Measurements from ENCODE around the gene KRT31. TPM values are rescaled to one million over a fixed set of nuclear protein-coding genes. Genes with fewer than 3 reads are reported as not detected.
A peak's percentile ranks its signal among the peaks of the same experiment; 100 is the strongest.

Gene KRT31
- total and polyA plus RNA-seq, 2 of the 4 experiments (the other 2 are of a cell fraction): 0.05 TPM; not detected in 1

DNA sequence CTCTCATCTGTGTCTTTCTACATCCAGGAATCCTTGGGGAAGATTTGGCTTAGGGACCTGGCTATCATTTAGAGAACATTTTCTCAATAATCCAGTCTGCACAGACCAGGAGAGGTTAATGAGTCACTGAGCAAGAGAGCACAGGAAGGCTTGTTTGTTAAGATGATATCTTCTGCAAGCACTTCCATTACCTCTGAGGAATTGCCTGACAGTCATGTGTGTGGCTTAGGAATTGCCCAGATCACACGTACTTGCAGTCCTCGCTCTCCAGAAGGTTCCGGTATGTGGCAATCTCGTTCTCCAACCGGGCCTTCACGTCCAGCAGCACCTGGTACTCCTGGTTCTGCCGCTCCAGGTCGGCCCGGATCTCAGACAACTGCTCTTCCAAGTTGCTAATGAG is 23.7 kb upstream of the KRT31 start:
- DNase-seq: peak; percentile 77
- dilution Hi-C loops (cut with HindIII; ENCODE audit: low sequenced_read_pairs, unreplicated experiment): no loop called here

More for the DNA sequence above, 23.7 kb upstream of the KRT31 start:
- peak overlapping the region; percentile 79 for H2BK120ac ChIP-seq (ENCODE audit: low read depth, low read length)
- peak overlapping the region; percentile 93 for H2BK20ac ChIP-seq (ENCODE audit: low read depth, low read length)
- H2AFZ ChIP-seq (replicated peaks; ENCODE audit: low read length, poor library complexity): peak overlapping the region; percentile 55
- peak; percentile 76 for ATAC-seq (ENCODE audit: low read depth)
- H4K20me1 ChIP-seq (ENCODE audit: insufficient read depth, low read length): no peaks in the 10 kb centered on the region
- ChIA-PET POLR2A (ENCODE audit: unreplicated experiment) (no interaction called here), CTCF (no interaction called here)
- no TSS peak for BruUV-seq (replicated peaks)
- H3K14ac ChIP-seq (replicated peaks; ENCODE audit: low read depth, low read length): peak overlapping the region; percentile 78; the same call in 1 of the 2 replicates
- no peak overlapping the region for H2AK9ac ChIP-seq (replicated peaks; ENCODE audit: low read depth, low read length, poor library complexity)
- no peaks in the 10 kb centered on the region for H3K27me3 ChIP-seq (ENCODE audit: control insufficient read depth, insufficient read depth, low read length)
- peak overlapping the region; percentile 68; the same call in 1 of the 2 replicates for H3K23ac ChIP-seq (ENCODE audit: low read depth, low read length)
- peak overlapping the region; percentile 9 to 71; a peak in 2 of 4 replicates for H4K8ac ChIP-seq (ENCODE audit: low read depth in 2 of 2, low read length in 2 of 2)
- peaks cover 24% of the 10 kb centered on the region for H3K9me1 ChIP-seq (ENCODE audit: insufficient read depth, low read length)
- H3K9me3 ChIP-seq (ENCODE audit: control insufficient read depth, insufficient read depth, low read length): no peaks in the 10 kb centered on the region
- 0 out of 2 replicates have a peak overlapping the region, but pooled peaks have one; percentile 23 for H4K5ac ChIP-seq (ENCODE audit: low read depth, low read length)
- no peak overlapping the region for H3K4me2 ChIP-seq (ENCODE audit: low read depth, low read length)
- H3K9ac ChIP-seq (ENCODE audit: low read depth, low read length): no peak overlapping the region
- TF ChIP-seq, protein P1, sequence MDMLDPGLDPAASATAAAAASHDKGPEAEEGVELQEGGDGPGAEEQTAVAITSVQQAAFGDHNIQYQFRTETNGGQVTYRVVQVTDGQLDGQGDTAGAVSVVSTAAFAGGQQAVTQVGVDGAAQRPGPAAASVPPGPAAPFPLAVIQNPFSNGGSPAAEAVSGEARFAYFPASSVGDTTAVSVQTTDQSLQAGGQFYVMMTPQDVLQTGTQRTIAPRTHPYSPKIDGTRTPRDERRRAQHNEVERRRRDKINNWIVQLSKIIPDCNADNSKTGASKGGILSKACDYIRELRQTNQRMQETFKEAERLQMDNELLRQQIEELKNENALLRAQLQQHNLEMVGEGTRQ (IDR thresholded peaks at IDR 0.05; ENCODE audit: low read depth, low read length): no peak
- TF ChIP-seq CEBPB (IDR thresholded peaks at IDR 0.05; ENCODE audit: low read depth, low read length) (peak; percentile 59), RCOR1 (IDR thresholded peaks at IDR 0.05; ENCODE audit: insufficient replicate concordance, low read length) (no peak)
- no peaks in the 10 kb centered on the region for H3K79me1 ChIP-seq (ENCODE audit: low read depth in 1 of 2, low read length in 2 of 2)
- H2BK5ac ChIP-seq (ENCODE audit: low read depth, low read length, poor library complexity, severe bottlenecking): peak overlapping the region; percentile 48
- intact Hi-C loops (cut with micrococcal nuclease) (no loop called here), in situ Hi-C loops (cut with MboI; ENCODE audit: low sequenced_read_pairs) (no loop called here)
- H3K18ac ChIP-seq (ENCODE audit: low read depth, low read length): peak overlapping the region; percentile 30; the same call in 1 of the 2 replicates
- no peak overlapping the region for H3K4me3 ChIP-seq (ENCODE audit: insufficient read depth, low read depth, low read length)
- peak overlapping the region; percentile 78; the same call in 1 of the 3 replicates for H2BK15ac ChIP-seq (ENCODE audit: low read depth, low read length)
- H3K4ac ChIP-seq (ENCODE audit: low read depth, low read length): peak overlapping the region; percentile 77
- peak overlapping the region; percentile 76 for H2AK5ac ChIP-seq (ENCODE audit: low read depth, low read length)
- peaks cover 26% of the 10 kb centered on the region for H3K4me1 ChIP-seq (ENCODE audit: control insufficient read depth, insufficient read depth, low read length)
- no peak overlapping the region for H3K27ac ChIP-seq (ENCODE audit: insufficient read depth, low read length)
- WGBS, 2 experiments (ENCODE audit: extremely low coverage in 2 of 2, insufficient read length in 1 of 2): 61% methylated on average over 5 of the region's 9 CpGs; no CpG with 5 or more reads in 1 of the 2 experiments
- peak overlapping the region; percentile 63; the same call in 1 of the 2 replicates for H4K91ac ChIP-seq (ENCODE audit: insufficient read depth, low read depth, low read length)
- H3K56ac ChIP-seq (ENCODE audit: extremely low read depth, insufficient read depth, low read length): no peak overlapping the region
- no peaks in the 10 kb centered on the region for H3K36me3 ChIP-seq (ENCODE audit: control insufficient read depth, insufficient read depth, low read length)
